Hepatocyte (in vitro differentiated cells): Measurements from ENCODE around the gene LRRK1. TPM values are rescaled to one million over a fixed set of nuclear protein-coding genes. Genes with fewer than 3 reads are reported as not detected.

Experiments used
- DNase-seq: peaks from one replicate; pipeline ENCODE4 v3.0.0-alpha.2; 2016; ENCODE audit warnings: low spot score
- H2AFZ ChIP-seq: fragments of 200-600 bp; sonication (generic); 2 replicates; pipeline ENCODE4 v1.6.0; 2016; ENCODE audit warnings: antibody characterized with exemption, mild to moderate bottlenecking
- H3K27ac ChIP-seq: fragments of 200-600 bp; sonication (generic); 2 replicates; pipeline ENCODE4 v1.5.1; 2016; ENCODE audit warnings: mild to moderate bottlenecking
- H3K27me3 ChIP-seq: fragments of 200-600 bp; sonication (generic); 2 replicates; pipeline ENCODE4 v1.6.1; 2016
- H3K36me3 ChIP-seq: fragments of 200-600 bp; sonication (generic); replicated peaks from 2 replicates; pipeline ENCODE4 v1.5.1; 2016; ENCODE audit warnings: low read depth; ENCODE audit not compliant: insufficient read depth
- H3K4me1 ChIP-seq: fragments of 200-600 bp; sonication (generic); 2 replicates; pipeline ENCODE4 v1.5.1; 2016; ENCODE audit warnings: mild to moderate bottlenecking, moderate library complexity; ENCODE audit not compliant: insufficient read depth
- H3K4me2 ChIP-seq: fragments of 200-600 bp; sonication (generic); 2 replicates; pipeline ENCODE4 v1.6.0; 2016
- H3K4me3 ChIP-seq: fragments of 200-600 bp; sonication (generic); 2 replicates; pipeline ENCODE4 v1.5.1; 2016; ENCODE audit warnings: mild to moderate bottlenecking
- H3K79me2 ChIP-seq: fragments of 200-600 bp; sonication (generic); 2 replicates; pipeline ENCODE4 v1.6.0; 2017; ENCODE audit warnings: mild to moderate bottlenecking
- H3K9me2 ChIP-seq: fragments of 200-600 bp; sonication (generic); replicated peaks from 2 replicates; pipeline ENCODE4 v1.6.0; 2017; ENCODE audit warnings: mild to moderate bottlenecking; ENCODE audit not compliant: insufficient read depth
- H3K9me3 ChIP-seq: fragments of 200-600 bp; sonication (generic); 2 replicates; pipeline ENCODE4 v1.5.1; 2016; ENCODE audit warnings: low read depth, mild to moderate bottlenecking
- H4K20me1 ChIP-seq: fragments of 200-600 bp; sonication (generic); 2 replicates; pipeline ENCODE4 v1.6.0; 2016; ENCODE audit warnings: mild to moderate bottlenecking; ENCODE audit not compliant: insufficient read depth, poor library complexity, severe bottlenecking
- CTCF ChIP-seq: fragments of 200-600 bp; sonication (generic); IDR thresholded peaks from 2 replicates; pipeline ENCODE4 v1.5.1; 2016; ENCODE audit warnings: antibody characterized with exemption, mild to moderate bottlenecking; ENCODE audit not compliant: poor library complexity
- EZH2 ChIP-seq: fragments of 200-600 bp; sonication (generic); IDR thresholded peaks from 2 replicates; pipeline ENCODE4 v1.6.1; 2016; ENCODE audit warnings: antibody characterized with exemption, mild to moderate bottlenecking, borderline replicate concordance
- EZH2phosphoT487 ChIP-seq: fragments of 200-600 bp; sonication (generic); IDR thresholded peaks from one replicate; pipeline ENCODE4 v1.6.1; 2018; ENCODE audit warnings: antibody characterized with exemption, mild to moderate bottlenecking, low read depth, moderate library complexity; ENCODE audit not compliant: unreplicated experiment, severe bottlenecking
- WGBS: methylation state at CpG from one replicate; pipeline ENCODE4 v1.1.6; 2016; ENCODE audit warnings: low lambda C conversion rate; ENCODE audit errors: missing lambda C conversion rate; 5-methylcytosine and 5-hydroxymethylcytosine counted together
- polyA plus RNA-seq: library from polyadenylated mRNA; unstranded; fragments of >200 nt; fragmentation: Nextera tagmentation; extraction: Ambion mirVana; gene quantifications from 2 replicates; pipeline ENCODE4 v1.2.1, GENCODE V29; 2016
- total RNA-seq: library from RNA; depleted of rRNA; stranded (reverse); fragments of >200 nt; gene quantifications from 2 replicates; pipeline ENCODE4 v1.2.3, GENCODE V29; 2014

LRRK1 gene
- total and polyA plus RNA-seq, 2 experiments from 2014 or later: 2.1 TPM

- Histone ChIP-seq H3K4me3 (no peak overlapping the region), H3K27ac (no peak overlapping the region), H3K79me2 (no peaks in the 10 kb centered on the region), H3K4me2 (no peak overlapping the region), H3K27me3 (no peaks in the 10 kb centered on the region), H3K4me1 (peaks cover 10% of the 10 kb centered on the region), H3K9me2 (no peaks in the 10 kb centered on the region), H2AFZ (no peak overlapping the region), H4K20me1 (no peaks in the 10 kb centered on the region), H3K36me3 (no peaks in the 10 kb centered on the region), H3K9me3 (no peaks in the 10 kb centered on the region)
- 78% methylated on average over 5 of the region's 5 CpGs for WGBS
- no peak for TF ChIP-seq CTCF
- no peak for TF ChIP-seq EZH2phosphoT487
- TF ChIP-seq EZH2: no peak
- DNase-seq: no peak
These were observed 81.1 kb downstream of the LRRK1 start for GRCh38 chr15:101000271-101000681.

GRCh38 chr15:101001056-101001455, 81.9 kb downstream of the LRRK1 start:
- Histone ChIP-seq H3K9me3 (no peaks in the 10 kb centered on the region), H3K27ac (no peak overlapping the region), H3K4me1 (peaks cover 10% of the 10 kb centered on the region), H3K36me3 (no peaks in the 10 kb centered on the region), H3K9me2 (no peaks in the 10 kb centered on the region), H3K27me3 (no peaks in the 10 kb centered on the region), H3K79me2 (no peaks in the 10 kb centered on the region), H3K4me2 (no peak overlapping the region), H3K4me3 (no peak overlapping the region), H2AFZ (no peak overlapping the region), H4K20me1 (no peaks in the 10 kb centered on the region)
- WGBS: 96% methylated on average over 6 of the region's 6 CpGs
- no peak for DNase-seq
- TF ChIP-seq CTCF (no peak), EZH2phosphoT487 (no peak), EZH2 (no peak)

- WGBS: 91% methylated on average over 5 of the region's 5 CpGs
- no peak overlapping the region for H2AFZ ChIP-seq
- H3K4me3 ChIP-seq: no peak overlapping the region
- no peaks in the 10 kb centered on the region for H3K27me3 ChIP-seq
- H3K9me2 ChIP-seq: no peaks in the 10 kb centered on the region
- no peaks in the 10 kb centered on the region for H4K20me1 ChIP-seq
- H3K9me3 ChIP-seq: no peaks in the 10 kb centered on the region
- H3K4me1 ChIP-seq: peaks cover 10% of the 10 kb centered on the region
- no peak for DNase-seq
- H3K79me2 ChIP-seq: no peaks in the 10 kb centered on the region
- no peaks in the 10 kb centered on the region for H3K36me3 ChIP-seq
- no peak overlapping the region for H3K4me2 ChIP-seq
- no peak for TF ChIP-seq EZH2phosphoT487
- no peak for TF ChIP-seq CTCF
- TF ChIP-seq EZH2: no peak
- H3K27ac ChIP-seq: no peak overlapping the region
These were observed 82.6 kb downstream of the LRRK1 start for GRCh38 chr15:101001796-101002195.

GRCh38 chr15:101003081-101003480, 83.9 kb downstream of the LRRK1 start:
- Histone ChIP-seq H2AFZ (no peak overlapping the region), H3K79me2 (no peaks in the 10 kb centered on the region), H3K4me2 (no peak overlapping the region), H3K4me3 (no peak overlapping the region), H3K36me3 (no peaks in the 10 kb centered on the region), H3K27me3 (no peaks in the 10 kb centered on the region), H3K9me2 (no peaks in the 10 kb centered on the region), H4K20me1 (no peaks in the 10 kb centered on the region), H3K27ac (no peak overlapping the region), H3K4me1 (peaks cover 12% of the 10 kb centered on the region), H3K9me3 (no peaks in the 10 kb centered on the region)
- no peak for TF ChIP-seq EZH2
- TF ChIP-seq EZH2phosphoT487: no peak
- no peak for TF ChIP-seq CTCF
- 74% methylated on average over 1 of the region's 1 CpG for WGBS
- no peak for DNase-seq
